Esophagus muscularis mucosa (tissue), 4 donors: ENCODE measurements around the gene ASNSD1. TPM values are rescaled to one million over a fixed set of nuclear protein-coding genes. Genes with fewer than 3 reads are reported as not detected.

Experiments
- DNase-seq: peaks from one replicate; pipeline ENCODE4 v3.0.0-alpha.2; 2017; ENCODE audit errors: extremely low spot score
- H3K27ac ChIP-seq, 4 donors: fragments of 200-600 bp; sonication (generic); replicated peaks in 1 of 4; 1 replicate in 3 of 4; 2 replicates in 1 of 4; pipeline ENCODE4 v1.5.1; 2016 to 2019; ENCODE audit warnings: mild to moderate bottlenecking in 1 of 4
- H3K27me3 ChIP-seq, 4 donors: fragments of 200-600 bp; sonication (generic); one replicate each; pipeline versions ENCODE4 v1.5.1 to v1.6.0; 2016 to 2019
- H3K36me3 ChIP-seq, 4 donors: fragments of 200-600 bp; sonication (generic); one replicate each; pipeline ENCODE4 v1.5.1; 2016 to 2019
- H3K4me1 ChIP-seq, 4 donors: fragments of 200-600 bp; sonication (generic); one replicate each; pipeline ENCODE4 v1.5.1; 2016 to 2019
- H3K4me3 ChIP-seq, 4 donors: fragments of 200-600 bp; sonication (generic); 1 replicate in 2 of 4; 2 replicates in 2 of 4; pipeline ENCODE4 v1.5.1; 2016 to 2019; ENCODE audit warnings: mild to moderate bottlenecking in 4 of 4, moderate library complexity in 1 of 4
- H3K9me3 ChIP-seq, 4 donors: fragments of 200-600 bp; sonication (generic); 1 replicate in 3 of 4; 2 replicates in 1 of 4; pipeline ENCODE4 v1.5.1; 2016 to 2019
- CTCF ChIP-seq, 3 experiments: fragments of 200-600 bp in 2 of 3; fragments of 450-650 bp in 1 of 3; sonication (generic) in 2 of 3; IDR thresholded peaks; one replicate each; pipeline ENCODE4 v1.5.1; 2017 to 2019; ENCODE audit warnings: antibody characterized with exemption in 3 of 3, mild to moderate bottlenecking in 2 of 3, moderate library complexity in 1 of 3
- EP300 ChIP-seq: sonication (generic); formaldehyde crosslinking; IDR thresholded peaks from one replicate; pipeline ENCODE4 v1.6.1; 2017; ENCODE audit warnings: antibody characterized with exemption
- POLR2A ChIP-seq: fragments of 450-650 bp; IDR thresholded peaks from one replicate; pipeline ENCODE4 v1.6.1; 2017; ENCODE audit warnings: antibody characterized with exemption, moderate library complexity, mild to moderate bottlenecking, low read depth
- POLR2AphosphoS5 ChIP-seq, 2 donors: sonication (generic); formaldehyde crosslinking; IDR thresholded peaks; one replicate each; pipeline ENCODE4 v1.6.1; 2017; ENCODE audit warnings: antibody characterized with exemption in 2 of 2
- WGBS: methylation state at CpG from one replicate; pipeline ENCODE4 v1.1.5; 2018; 5-methylcytosine and 5-hydroxymethylcytosine counted together
- intact Hi-C: fragments of 100-400 bp; cut with DNase I; formaldehyde crosslinking; loops from one replicate; pipeline ENCODE4 v1.15.1; 2023
- total RNA-seq, 4 donors: library from RNA; depleted of rRNA; stranded (reverse); fragments of >200 nt; gene quantifications; one replicate each; pipeline versions ENCODE4 v1.1.0 to v1.2.1, GENCODE V29; 2016

The ASNSD1 gene
- total RNA-seq, 4 donors from 2014 or later = 39.6 to 51.9 (median 47.2) TPM

GRCh38 chr2:189673661-189674373, 12.6 kb downstream of the ASNSD1 start:
- WGBS = 37% methylated on average over 12 of the region's 12 CpGs
- peaks cover 0 to 6% (median 0%) of the 10 kb centered on the region in 4 donors for H3K9me3 ChIP-seq
- no peak for TF ChIP-seq POLR2AphosphoS5 (IDR thresholded peaks at IDR 0.05)
- no peak for TF ChIP-seq EP300
- TF ChIP-seq CTCF (IDR thresholded peaks at IDR 0.05) = no peak
- no peak for TF ChIP-seq POLR2A
- peaks cover 17 to 39% (median 28%) of the 10 kb centered on the region in 4 donors for H3K36me3 ChIP-seq
- peaks cover 14 to 34% (median 24%) of the 10 kb centered on the region in 4 donors for H3K4me1 ChIP-seq
- H3K4me3 ChIP-seq = peak overlapping the region; percentile 62 to 74 (median 70)
- H3K27me3 ChIP-seq = no peaks in the 10 kb centered on the region
- intact Hi-C loops = no loop called here
- peak overlapping the region; percentile 93 to 99 (median 97) for H3K27ac ChIP-seq
- no peak for DNase-seq

- under 1% methylated on average over 39 of the region's 62 CpGs for WGBS
- TF ChIP-seq POLR2AphosphoS5 (IDR thresholded peaks at IDR 0.05) (peak; percentile 69 to 78), EP300 (no peak), CTCF (IDR thresholded peaks at IDR 0.05) (peak; percentile 83 to 96 (median 86)), POLR2A (peak; percentile 11)
- Histone ChIP-seq H3K36me3 (peaks cover 16 to 32% (median 23%) of the 10 kb centered on the region in 4 donors), H3K4me1 (peaks cover 14 to 38% (median 25%) of the 10 kb centered on the region in 4 donors), H3K27me3 (no peaks in the 10 kb centered on the region), H3K27ac (peak within 1 kb of the TSS; percentile 93 to 99 (median 97)), H3K9me3 (peaks cover 0 to 7% (median 0%) of the 10 kb centered on the region in 4 donors), H3K4me3 (peak within 1 kb of the TSS; percentile 62 to 74 (median 70))
- DNase-seq = peak; percentile 95
- intact Hi-C loops = no loop called here
Measured at GRCh38 chr2:189674374-189675112, 13.3 kb downstream of the ASNSD1 start, which contains the start of gene ANKAR. TSS of gene ANKAR (plus strand) at chr2:189674670. CDS start at chr2:189676491, 1,821 bp downstream.

- TF ChIP-seq POLR2AphosphoS5 (IDR thresholded peaks at IDR 0.05) (no peak), POLR2A (no peak), EP300 (no peak), CTCF (IDR thresholded peaks at IDR 0.05) (no peak)
- no peak for DNase-seq
- Histone ChIP-seq H3K27me3 (no peaks in the 10 kb centered on the region), H3K9me3 (peaks cover 0 to 7% (median 0%) of the 10 kb centered on the region in 4 donors), H3K4me3 (no peak overlapping the region), H3K4me1 (peaks cover 14 to 43% (median 29%) of the 10 kb centered on the region in 4 donors), H3K36me3 (peaks cover 0 to 12% (median 8%) of the 10 kb centered on the region in 4 donors), H3K27ac (no peak overlapping the region)
- WGBS = 60% methylated on average over 4 of the region's 4 CpGs
- intact Hi-C loops = no loop called here
Measured at GRCh38 chr2:189676471-189676870, 15.2 kb downstream of the ASNSD1 start.

- intact Hi-C loops = no loop called here
- DNase-seq = no peak
- peaks cover 9 to 41% (median 29%) of the 10 kb centered on the region in 4 donors for H3K4me1 ChIP-seq
- peaks cover 0 to 4% (median 0%) of the 10 kb centered on the region in 4 donors for H3K36me3 ChIP-seq
- H3K9me3 ChIP-seq = peaks cover 0 to 7% (median 0%) of the 10 kb centered on the region in 4 donors
- H3K27ac ChIP-seq = no peak overlapping the region
- H3K27me3 ChIP-seq = no peaks in the 10 kb centered on the region
- TF ChIP-seq CTCF (IDR thresholded peaks at IDR 0.05) (no peak), EP300 (no peak), POLR2A (no peak), POLR2AphosphoS5 (IDR thresholded peaks at IDR 0.05) (no peak)
- no peak overlapping the region for H3K4me3 ChIP-seq
Measured at GRCh38 chr2:189679226-189679625, 18.0 kb downstream of the ASNSD1 start.
